Activated T-helper 2 cell treated with anti-CD3 and anti-CD28 coated beads, Interferon-gamma antibody, Interleukin-2, Interleukin-4, amounts not matched to agents 10 μg/mL and 5 μg/mL and 100 μg/mL, durations not matched to agents 14 hours and 24 hours and 36 hours (primary cell): Measurements from ENCODE around the gene KCNJ14. TPM values are rescaled to one million over a fixed set of nuclear protein-coding genes. Genes with fewer than 3 reads are reported as not detected.
A peak's percentile ranks its signal among the peaks of the same experiment; 100 is the strongest.

ENCODE experiments used
- DNase-seq: peaks from one replicate; pipeline ENCODE4 v3.0.0; 2021; ENCODE audit warnings: low spot score
- H3K27ac Mint-ChIP-seq: one replicate; pipeline ENCODE4 v1.8.0; 2021; ENCODE audit warnings: mixed read lengths
- H3K27me3 Mint-ChIP-seq: one replicate; pipeline ENCODE4 v1.8.0; 2021; ENCODE audit warnings: low read depth, mixed read lengths
- H3K36me3 Mint-ChIP-seq: one replicate; pipeline ENCODE4 v1.8.0; 2021; ENCODE audit warnings: low read depth, mixed read lengths
- H3K4me1 Mint-ChIP-seq: one replicate; pipeline ENCODE4 v1.8.0; 2021; ENCODE audit warnings: low read depth, mixed read lengths
- H3K4me3 Mint-ChIP-seq: one replicate; pipeline ENCODE4 v1.8.0; 2021; ENCODE audit warnings: low read depth, mild to moderate bottlenecking, moderate library complexity, mixed read lengths
- H3K9me3 Mint-ChIP-seq: one replicate; pipeline ENCODE4 v1.8.0; 2021; ENCODE audit warnings: mixed read lengths
- intact Hi-C: fragments of 100-400 bp; cut with micrococcal nuclease; formaldehyde crosslinking; loops from one replicate; pipeline ENCODE4 v1.15.1; 2023
- total RNA-seq: library from RNA; stranded (reverse); gene quantifications from 2 replicates; pipeline ENCODE4 v1.2.3, GENCODE V29; 2022

KCNJ14 gene
- total RNA-seq, 1 donor from 2014 or later = 2.1 TPM

DNA sequence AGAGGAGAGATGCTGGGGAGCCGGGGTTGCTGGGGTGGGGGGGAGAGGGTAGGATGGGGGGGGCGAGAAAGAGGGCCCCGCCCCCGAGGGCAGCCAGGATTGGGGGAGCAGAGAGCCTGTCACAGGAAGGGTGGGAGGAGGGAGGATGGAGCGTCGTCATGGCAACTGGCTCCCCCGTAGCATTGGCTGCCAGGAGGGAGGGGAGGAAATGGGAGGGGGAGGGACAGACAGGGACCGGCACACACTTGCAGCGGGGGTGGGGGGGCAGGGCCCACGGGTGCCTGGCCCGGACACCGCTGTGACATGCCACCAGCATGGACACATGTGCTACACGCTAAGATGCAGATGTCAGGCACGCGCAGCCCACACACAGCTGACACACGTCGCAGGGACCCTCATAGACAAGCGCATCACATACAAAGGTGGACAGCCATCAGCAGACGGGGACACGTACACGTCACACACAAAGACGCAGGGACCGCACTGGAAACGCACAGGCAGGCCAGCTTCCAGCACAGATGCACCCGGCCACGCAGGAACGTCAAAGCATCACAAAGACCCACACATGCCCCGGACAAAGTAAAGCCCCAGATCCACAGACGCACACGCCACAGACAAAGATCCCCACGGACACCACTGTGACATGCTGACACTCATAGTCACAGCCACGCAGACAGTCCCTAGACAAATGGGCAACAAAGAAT, 56.6 kb downstream of the KCNJ14 start, which contains the start of gene LMTK3:
Gene LMTK3 (minus strand): TSS at position 36 of the 704 bp plus-strand sequence. CDS start 259 bp downstream, outside the sequence.
- no peak within 1 kb of the TSS for H3K27ac Mint-ChIP-seq
- H3K4me1 Mint-ChIP-seq = peaks cover 13% of the 10 kb centered on the region
- DNase-seq = peak; percentile 71
- H3K4me3 Mint-ChIP-seq = peak within 1 kb of the TSS; percentile 80
- intact Hi-C loops = loop anchor here (2.0 to 5.0 kb wide), 3 partner anchors 67 to 190 kb away; partner anchors contain the start of genes GRWD1 and TMEM143
- H3K9me3 Mint-ChIP-seq = no peaks in the 10 kb centered on the region
- no peaks in the 10 kb centered on the region for H3K36me3 Mint-ChIP-seq
- no peaks in the 10 kb centered on the region for H3K27me3 Mint-ChIP-seq

DNA sequence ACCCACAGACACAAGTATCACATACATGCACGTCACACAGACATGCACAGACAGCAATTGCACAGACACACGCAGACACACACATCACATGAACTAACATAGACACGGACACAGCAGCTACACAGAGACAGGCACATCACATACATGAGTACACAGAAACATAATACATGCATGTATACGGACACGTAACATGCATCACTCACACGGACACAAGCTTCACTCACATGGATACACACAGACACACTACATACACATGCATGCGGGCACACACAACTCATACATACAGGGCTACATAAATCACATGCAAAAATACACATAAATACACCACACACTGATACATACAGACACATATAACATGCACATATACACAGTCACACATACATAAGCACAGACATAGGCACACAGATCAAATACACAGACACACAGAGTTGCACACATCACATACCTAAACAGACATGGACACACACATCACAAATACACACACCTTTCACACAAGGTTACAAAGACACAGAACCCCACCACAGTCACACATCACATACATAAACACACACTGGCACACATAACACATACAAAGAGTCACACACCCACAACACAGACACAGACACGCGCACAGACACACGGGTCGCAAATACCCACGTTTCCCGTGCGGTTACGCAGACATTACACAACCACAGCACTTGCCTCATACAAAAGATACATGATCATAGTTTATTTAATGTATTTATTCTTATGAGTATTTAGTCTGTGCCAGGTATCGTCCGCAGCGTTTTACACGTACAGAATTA, 57.3 kb downstream of the KCNJ14 start:
- DNase-seq = no peak
- Mint-ChIP-seq H3K27me3 (no peaks in the 10 kb centered on the region), H3K9me3 (no peaks in the 10 kb centered on the region), H3K4me1 (peaks cover 13% of the 10 kb centered on the region), H3K36me3 (no peaks in the 10 kb centered on the region), H3K27ac (no peak overlapping the region), H3K4me3 (no peak overlapping the region)
- intact Hi-C loops = loop anchor here (5.0 kb wide), 1 partner anchor 190 kb away; a partner anchor contains a TSS

DNA sequence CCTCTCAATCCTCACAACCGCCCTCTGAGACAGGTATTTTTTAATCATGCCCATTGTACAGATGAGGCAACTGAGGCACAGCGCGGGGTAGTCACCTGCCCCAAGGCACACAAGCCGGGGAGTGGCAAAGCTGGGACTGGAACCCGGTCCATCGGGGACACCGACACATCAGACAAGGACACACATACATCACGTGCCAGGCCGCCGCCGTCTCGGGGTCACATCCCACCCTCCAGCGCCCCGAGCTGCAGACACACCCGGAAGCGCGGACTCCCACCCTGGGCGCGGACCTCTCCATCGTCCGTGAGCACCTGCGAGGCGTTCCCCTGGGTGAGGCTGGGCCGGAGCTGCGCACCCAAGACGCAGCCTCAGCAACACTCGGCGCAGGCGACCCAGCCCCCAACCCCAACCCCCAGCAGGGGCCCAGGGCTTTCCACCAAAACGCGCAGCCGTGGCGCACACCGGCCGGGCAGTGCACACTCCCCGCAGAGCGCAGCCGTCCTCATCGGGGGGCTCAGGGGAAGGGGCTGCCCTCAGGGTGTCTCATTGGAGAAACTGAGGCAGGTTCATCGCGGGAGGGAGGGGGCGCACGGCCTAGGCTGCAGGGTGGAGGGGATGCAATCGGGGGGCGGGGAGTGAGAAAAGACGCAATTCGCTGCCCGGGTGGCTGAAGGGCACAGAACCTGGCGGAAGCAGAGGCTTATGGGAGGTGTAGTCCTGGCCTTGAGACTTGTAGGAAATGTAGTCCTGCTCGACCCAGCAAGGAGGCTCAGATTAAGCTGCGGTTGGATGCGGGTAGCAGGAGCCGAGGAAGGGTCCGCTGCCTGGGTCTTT, 58.1 kb downstream of the KCNJ14 start:
- peak; percentile 66 for DNase-seq
- H3K27ac Mint-ChIP-seq = peak overlapping the region; percentile 39
- H3K4me1 Mint-ChIP-seq = peaks cover 13% of the 10 kb centered on the region
- H3K9me3 Mint-ChIP-seq = no peaks in the 10 kb centered on the region
- no peaks in the 10 kb centered on the region for H3K27me3 Mint-ChIP-seq
- no peak overlapping the region for H3K4me3 Mint-ChIP-seq
- intact Hi-C loops = loop anchor here (5.0 kb wide), 1 partner anchor 191 kb away; a partner anchor contains a TSS
- no peaks in the 10 kb centered on the region for H3K36me3 Mint-ChIP-seq

- intact Hi-C loops = loop anchor here (5.0 kb wide), 1 partner anchor 192 kb away; a partner anchor contains a TSS
- H3K36me3 Mint-ChIP-seq = no peaks in the 10 kb centered on the region
- peaks cover 13% of the 10 kb centered on the region for H3K4me1 Mint-ChIP-seq
- no peaks in the 10 kb centered on the region for H3K9me3 Mint-ChIP-seq
- no peak overlapping the region for H3K27ac Mint-ChIP-seq
- DNase-seq = no peak
- no peaks in the 10 kb centered on the region for H3K27me3 Mint-ChIP-seq
- no peak overlapping the region for H3K4me3 Mint-ChIP-seq
Observed at GRCh38 chr19:48514123-48514458, 58.7 kb downstream of the KCNJ14 start.

GRCh38 chr19:48516536-48516935, 61.2 kb downstream of the KCNJ14 start:
- no peaks in the 10 kb centered on the region for H3K27me3 Mint-ChIP-seq
- no peaks in the 10 kb centered on the region for H3K9me3 Mint-ChIP-seq
- no peak overlapping the region for H3K4me3 Mint-ChIP-seq
- H3K36me3 Mint-ChIP-seq = no peaks in the 10 kb centered on the region
- H3K27ac Mint-ChIP-seq = no peak overlapping the region
- H3K4me1 Mint-ChIP-seq = peaks cover 3% of the 10 kb centered on the region
- intact Hi-C loops = no loop called here
- DNase-seq = no peak

Other genes with a start within 250 kb of the KCNJ14 start
- gene CARD8, start 199.7 kb upstream of the KCNJ14 start, total RNA-seq = 108 and 110 TPM in 2 replicates
- 0.37 and 0.94 TPM in 2 replicates for gene ZNF114, start 185.5 kb upstream of the KCNJ14 start, total RNA-seq
- gene EMP3, start 130.0 kb upstream of the KCNJ14 start, total RNA-seq = 318 and 329 TPM in 2 replicates
- 12.8 and 13.1 TPM in 2 replicates for gene TMEM143, start 91.6 kb upstream of the KCNJ14 start, total RNA-seq
- gene SYNGR4, start 91.2 kb upstream of the KCNJ14 start, total RNA-seq = not detected in 2 replicates
- gene KDELR1, start 64.0 kb upstream of the KCNJ14 start, total RNA-seq = 80.2 and 87.8 TPM in 2 replicates
- 0.34 and 0.39 TPM in 2 replicates for gene GRIN2D, start 61.9 kb upstream of the KCNJ14 start, total RNA-seq
- 77.6 and 77.8 TPM in 2 replicates for gene GRWD1, start 9.6 kb upstream of the KCNJ14 start, total RNA-seq
- 37.7 and 38.6 TPM in 2 replicates for gene CYTH2, start 13.8 kb downstream of the KCNJ14 start, total RNA-seq
- gene LMTK3, start 56.3 kb downstream of the KCNJ14 start, total RNA-seq = 3.1 and 5.1 TPM in 2 replicates
- gene SULT2B1, start 96.6 kb downstream of the KCNJ14 start, total RNA-seq = not detected in 2 replicates
- not detected in 2 replicates for gene SPACA4, start 151.2 kb downstream of the KCNJ14 start, total RNA-seq
- 4.3 and 6.4 TPM in 2 replicates for gene FAM83E, start 159.5 kb downstream of the KCNJ14 start, total RNA-seq
- 1,853 and 1,861 TPM in 2 replicates for gene RPL18, start 163.6 kb downstream of the KCNJ14 start, total RNA-seq
- gene SPHK2, start 163.9 kb downstream of the KCNJ14 start, total RNA-seq = 34.3 and 35.0 TPM in 2 replicates
- gene DBP, start 181.8 kb downstream of the KCNJ14 start, total RNA-seq = 7.3 and 7.9 TPM in 2 replicates
- 5.4 and 6.5 TPM in 2 replicates for gene CA11, start 190.6 kb downstream of the KCNJ14 start, total RNA-seq
- gene NTN5, start 217.4 kb downstream of the KCNJ14 start, total RNA-seq = 0.46 and 0.55 TPM in 2 replicates
- not detected in 2 replicates for gene FUT2, start 240.4 kb downstream of the KCNJ14 start, total RNA-seq